A673 (cell line): ENCODE results near the gene RICTOR. TPM values are rescaled to one million over a fixed set of nuclear protein-coding genes. Genes with fewer than 3 reads are reported as not detected.

Source experiments
- BruUV-seq: library from RNA; stranded (reverse); fragments of 400-500 nt; replicated peaks from 2 replicates; lab custom pipeline; 2021; lab: Mats Ljungman, UMichigan
- CTCF ChIA-PET: fragments of 300-600 bp; sonication (Branson Sonifier 250); formaldehyde crosslinking; loops from one replicate; lab custom pipeline; 2022; ENCODE audit warnings: antibody characterized with exemption; lab: Charles Lee
- POLR2A ChIA-PET: fragments of 300-600 bp; sonication (Branson Sonifier 250); formaldehyde crosslinking; loops from one replicate; lab custom pipeline; 2022; ENCODE audit warnings: antibody characterized with exemption; ENCODE audit not compliant: low non-redundant PET; lab: Charles Lee
- DNase-seq: peaks from one replicate; pipeline ENCODE4 v3.0.0-alpha.2; 2015; ENCODE audit warnings: low spot score
- H3K27ac ChIP-seq: fragments of 200-600 bp; sonication (generic); 2 replicates; pipeline ENCODE4 v1.5.1; 2016; ENCODE audit warnings: mixed run types, low read depth, mild to moderate bottlenecking, mixed read lengths, antibody characterized with exemption, low read length; ENCODE audit not compliant: poor library complexity, severe bottlenecking
- H3K27me3 ChIP-seq: fragments of 200-600 bp; sonication (generic); replicated peaks from 2 replicates; pipeline ENCODE4 v1.6.1; 2017; ENCODE audit warnings: mixed run types, low read depth, mild to moderate bottlenecking, mixed read lengths, antibody characterized with exemption, low read length; ENCODE audit not compliant: insufficient read depth, poor library complexity
- H3K36me3 ChIP-seq: fragments of 200-600 bp; sonication (generic); 2 replicates; pipeline ENCODE4 v1.6.1; 2016; ENCODE audit warnings: mixed run types, mild to moderate bottlenecking, mixed read lengths, antibody characterized with exemption, low read length; ENCODE audit not compliant: insufficient read depth, poor library complexity, severe bottlenecking
- H3K4me1 ChIP-seq: fragments of 200-600 bp; sonication (generic); 2 replicates; pipeline ENCODE4 v1.6.1; 2017; ENCODE audit warnings: mixed run types, mild to moderate bottlenecking, mixed read lengths, antibody characterized with exemption, low read length; ENCODE audit not compliant: insufficient read depth, poor library complexity, severe bottlenecking
- H3K4me3 ChIP-seq: fragments of 200-600 bp; sonication (generic); 2 replicates; pipeline ENCODE4 v1.5.1; 2016; ENCODE audit warnings: low read depth, mixed run types, mild to moderate bottlenecking, mixed read lengths, low read length; ENCODE audit not compliant: poor library complexity, severe bottlenecking
- H3K9me3 ChIP-seq: fragments of 200-600 bp; sonication (generic); 2 replicates; pipeline ENCODE4 v1.6.1; 2016; ENCODE audit warnings: mixed run types, low read depth, mild to moderate bottlenecking, mixed read lengths, antibody characterized with exemption, low read length; ENCODE audit not compliant: poor library complexity, severe bottlenecking
- CTCF ChIP-seq: fragments of 300-800, 200-600 bp; sonication (generic); conservative IDR thresholded peaks from 2 replicates; pipeline ENCODE4 v1.5.1; 2017; ENCODE audit warnings: low read depth, mild to moderate bottlenecking, antibody characterized with exemption, low read length, moderate library complexity, mixed read lengths
- EZH2 ChIP-seq: fragments of 200-600 bp; sonication (generic); IDR thresholded peaks from 2 replicates; pipeline ENCODE4 v1.6.1; 2017; ENCODE audit warnings: borderline replicate concordance, low read depth, mild to moderate bottlenecking, mixed read lengths, antibody characterized with exemption, low read length; ENCODE audit not compliant: poor library complexity, severe bottlenecking
- intact Hi-C: fragments of 100-400 bp; cut with micrococcal nuclease; formaldehyde crosslinking; loops from one replicate; pipeline ENCODE4 v1.10.0; 2022; ENCODE audit not compliant: unreplicated experiment
- total RNA-seq: library from RNA; stranded (reverse); gene quantifications from 2 replicates; pipeline ENCODE4 v1.2.3, GENCODE V29; 2021

The RICTOR gene
- total RNA-seq, 1 experiment from 2014 or later = 23.3 TPM

GRCh38 chr5:39100301-39100850, 26.2 kb upstream of the RICTOR start:
- ChIA-PET CTCF (no interaction called here), POLR2A (no interaction called here)
- H3K4me3 ChIP-seq = no peak overlapping the region
- no peaks in the 10 kb centered on the region for H3K36me3 ChIP-seq
- DNase-seq = no peak
- intact Hi-C loops = no loop called here
- no peaks in the 10 kb centered on the region for H3K27me3 ChIP-seq
- H3K4me1 ChIP-seq = no peaks in the 10 kb centered on the region
- no peaks in the 10 kb centered on the region for H3K9me3 ChIP-seq
- no TSS peak for BruUV-seq
- no peak overlapping the region for H3K27ac ChIP-seq
- no peak for TF ChIP-seq CTCF
- TF ChIP-seq EZH2 = no peak

GRCh38 chr5:39099831-39100230, 25.6 kb upstream of the RICTOR start:
- no peaks in the 10 kb centered on the region for H3K36me3 ChIP-seq

GRCh38 chr5:39093352-39093751, 19.2 kb upstream of the RICTOR start:
- no peak for DNase-seq
- H3K4me1 ChIP-seq = no peaks in the 10 kb centered on the region
- no peak for TF ChIP-seq EZH2
- no peak for TF ChIP-seq CTCF
- no peak overlapping the region for H3K4me3 ChIP-seq
- BruUV-seq = no TSS peak
- H3K36me3 ChIP-seq = no peaks in the 10 kb centered on the region
- CTCF ChIA-PET = no interaction called here
- peaks cover 9% of the 10 kb centered on the region for H3K9me3 ChIP-seq
- no peaks in the 10 kb centered on the region for H3K27me3 ChIP-seq
- POLR2A ChIA-PET = no interaction called here
- no peak overlapping the region for H3K27ac ChIP-seq
- intact Hi-C loops = no loop called here

More at GRCh38 chr5:39099831-39100230, 25.6 kb upstream of the RICTOR start:
- Histone ChIP-seq H3K9me3 (no peaks in the 10 kb centered on the region), H3K27ac (no peak overlapping the region), H3K27me3 (no peaks in the 10 kb centered on the region), H3K4me3 (no peak overlapping the region), H3K4me1 (no peaks in the 10 kb centered on the region)
- BruUV-seq = no TSS peak
- no peak for DNase-seq
- intact Hi-C loops = no loop called here
- POLR2A ChIA-PET = no interaction called here
- CTCF ChIA-PET = no interaction called here
- no peak for TF ChIP-seq CTCF
- no peak for TF ChIP-seq EZH2
